Measurements from ENCODE around the gene ERN1. TPM values are rescaled to one million over a fixed set of nuclear protein-coding genes. Genes with fewer than 3 reads are reported as not detected.

ERN1 gene
- total and polyA plus RNA-seq, 2 of the 13 experiments (the other 11 are each of a cell fraction or from before 2014, with no cell fraction given) = 6.0 to 12.7 TPM

GRCh38 chr17:64095144-64095882, 34.6 kb downstream of the ERN1 start:
- Histone ChIP-seq H2AFZ (ENCODE audit: low read length) (no peak overlapping the region), H3K79me2 (ENCODE audit: insufficient read depth, low read length) (no peaks in the 10 kb centered on the region), H3K27ac (ENCODE audit: extremely low read length, insufficient read depth, low read length) (no peak overlapping the region), H3K9me3 (ENCODE audit: low read length) (no peaks in the 10 kb centered on the region), H3K36me3 (replicated peaks in 1 of 2; ENCODE audit: control insufficient read depth in 1 of 2, insufficient read depth in 2 of 2, low read length in 2 of 2) (peaks cover 20 to 43% of the 10 kb centered on the region in 2 experiments), H3K4me2 (ENCODE audit: low read depth, low read length) (no peak overlapping the region), H4K20me1 (ENCODE audit: insufficient read depth, low read length) (no peaks in the 10 kb centered on the region), H3K9ac (ENCODE audit: insufficient read depth, low read depth, low read length) (no peak overlapping the region), H3K4me3 (replicated peaks in 1 of 3; ENCODE audit: insufficient read depth in 1 of 3, low read depth in 2 of 3, low read length in 3 of 3) (no peak overlapping the region), H3K4me1 (ENCODE audit: insufficient read depth, low read length) (peaks cover 17% of the 10 kb centered on the region), H3K27me3 (ENCODE audit: control insufficient read depth in 1 of 2, insufficient read depth in 2 of 2, low read length in 2 of 2) (no peaks in the 10 kb centered on the region)
- CTCF ChIA-PET (ENCODE audit: low intra/inter-chr PET ratio, low total read pairs) = no interaction called here
- no TSS peak for BruUV-seq (replicated peaks)
- intact Hi-C loops (cut with micrococcal nuclease; ENCODE audit: unreplicated experiment) (no loop called here), in situ Hi-C loops (cut with HindIII; ENCODE audit: extremely low pct_ligation_motif_present, low pct_unique_long_range_greater_than_20kb) (no loop called here)
- POLR2A ChIA-PET = interaction anchor here (0.8 to 1.6 kb wide), 2 partner anchors 13 to 21 kb away, joined by 3 to 5 read pairs; no protein-coding TSS in a partner anchor
- DNase-seq (ENCODE audit: low spot score) (no peak), ATAC-seq (no peak), FAIRE-seq (no peak)
- 97% methylated on average over 7 of the region's 7 CpGs for WGBS (ENCODE audit: low lambda C conversion rate)
- peak; percentile 65 for TF ChIP-seq ZNF263 (CRISPR knock-in tag; IDR thresholded peaks at IDR 0.05)
- TF ChIP-seq KLF11 (CRISPR knock-in tag; IDR thresholded peaks at IDR 0.05) = no peak

GRCh38 chr17:64094412-64094811, 35.5 kb downstream of the ERN1 start:
- POLR2A ChIA-PET = interaction anchor here (0.8 to 1.6 kb wide), 2 partner anchors 12 to 20 kb away, joined by 3 to 5 read pairs; no protein-coding TSS in a partner anchor
- no peak overlapping the region for H3K27ac ChIP-seq (ENCODE audit: extremely low read length, insufficient read depth, low read length)
- H3K27me3 ChIP-seq (ENCODE audit: control insufficient read depth in 1 of 2, insufficient read depth in 2 of 2, low read length in 2 of 2) = no peaks in the 10 kb centered on the region
- FAIRE-seq (no peak), ATAC-seq (no peak), DNase-seq (ENCODE audit: low spot score) (no peak)
- H3K36me3 ChIP-seq (replicated peaks in 1 of 2; ENCODE audit: control insufficient read depth in 1 of 2, insufficient read depth in 2 of 2, low read length in 2 of 2) = peaks cover 19 to 43% of the 10 kb centered on the region in 2 experiments
- in situ Hi-C loops (cut with HindIII; ENCODE audit: extremely low pct_ligation_motif_present, low pct_unique_long_range_greater_than_20kb) (no loop called here), intact Hi-C loops (cut with micrococcal nuclease; ENCODE audit: unreplicated experiment) (no loop called here)
- no peaks in the 10 kb centered on the region for H3K9me3 ChIP-seq (ENCODE audit: low read length)
- no peaks in the 10 kb centered on the region for H3K79me2 ChIP-seq (ENCODE audit: insufficient read depth, low read length)
- no peak overlapping the region for H3K9ac ChIP-seq (ENCODE audit: insufficient read depth, low read depth, low read length)
- H3K4me3 ChIP-seq (replicated peaks in 1 of 3; ENCODE audit: insufficient read depth in 1 of 3, low read depth in 2 of 3, low read length in 3 of 3) = no peak overlapping the region
- H4K20me1 ChIP-seq (ENCODE audit: insufficient read depth, low read length) = no peaks in the 10 kb centered on the region
- WGBS (ENCODE audit: low lambda C conversion rate) = 96% methylated on average over 7 of the region's 7 CpGs
- CTCF ChIA-PET (ENCODE audit: low intra/inter-chr PET ratio, low total read pairs) = no interaction called here
- H3K4me1 ChIP-seq (ENCODE audit: insufficient read depth, low read length) = peaks cover 10% of the 10 kb centered on the region
- H2AFZ ChIP-seq (ENCODE audit: low read length) = no peak overlapping the region
- no TSS peak for BruUV-seq (replicated peaks)
- no peak overlapping the region for H3K4me2 ChIP-seq (ENCODE audit: low read depth, low read length)
- TF ChIP-seq ZBTB1 (CRISPR knock-in tag; IDR thresholded peaks at IDR 0.05; ENCODE audit: borderline replicate concordance) = no peak
- TF ChIP-seq TRIM24 (CRISPR knock-in tag; IDR thresholded peaks at IDR 0.05) = no peak
- no peak for TF ChIP-seq ZNF142 (CRISPR knock-in tag; IDR thresholded peaks at IDR 0.05)
- no peak for TF ChIP-seq SMAD9 (CRISPR knock-in tag; IDR thresholded peaks at IDR 0.05)
- no peak for TF ChIP-seq CEBPZ (IDR thresholded peaks at IDR 0.05; ENCODE audit: low read length)
- no peak for TF ChIP-seq SKI (IDR thresholded peaks at IDR 0.05; ENCODE audit: partially characterized antibody)
- TF ChIP-seq RCOR2 (CRISPR knock-in tag; IDR thresholded peaks at IDR 0.05) = no peak

Data from HepG2 (cell line).